ENCODE results near the gene KRT83.

DNA sequence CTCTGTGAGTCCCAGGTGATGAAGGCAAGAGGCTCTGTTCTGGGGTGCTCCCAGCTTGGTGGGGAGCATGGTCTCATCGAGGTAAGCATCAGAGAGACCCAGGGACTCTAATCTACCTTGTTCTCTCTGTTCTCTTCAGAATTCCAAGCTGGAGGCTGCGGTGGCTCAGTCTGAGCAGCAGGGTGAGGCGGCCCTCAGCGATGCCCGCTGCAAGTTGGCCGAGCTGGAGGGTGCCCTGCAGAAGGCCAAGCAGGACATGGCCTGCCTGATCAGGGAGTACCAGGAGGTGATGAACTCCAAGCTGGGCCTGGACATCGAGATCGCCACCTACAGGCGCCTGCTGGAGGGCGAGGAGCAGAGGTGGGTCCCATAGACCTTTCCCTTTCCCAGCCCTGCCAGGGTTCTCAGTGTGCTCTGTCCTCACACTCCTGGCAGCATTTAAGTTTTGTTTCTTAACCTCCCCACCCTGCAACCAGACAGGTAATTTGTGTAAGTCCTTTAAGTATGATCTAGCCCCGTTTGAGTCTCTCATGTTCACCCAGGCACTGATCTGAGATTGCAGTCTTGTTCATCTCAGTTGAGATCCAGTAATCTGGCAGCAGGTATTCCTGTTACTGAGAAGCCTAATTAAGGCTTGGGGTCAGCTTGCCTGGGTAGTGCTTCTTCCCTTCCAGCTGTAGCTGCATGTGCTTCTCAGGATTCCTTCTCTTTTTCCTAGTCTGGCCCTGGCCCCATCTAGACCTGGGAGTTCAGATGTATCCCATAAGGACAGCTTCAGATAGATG lies 15.1 kb downstream of the KRT83 start:
- TF ChIP-seq, protein P1, sequence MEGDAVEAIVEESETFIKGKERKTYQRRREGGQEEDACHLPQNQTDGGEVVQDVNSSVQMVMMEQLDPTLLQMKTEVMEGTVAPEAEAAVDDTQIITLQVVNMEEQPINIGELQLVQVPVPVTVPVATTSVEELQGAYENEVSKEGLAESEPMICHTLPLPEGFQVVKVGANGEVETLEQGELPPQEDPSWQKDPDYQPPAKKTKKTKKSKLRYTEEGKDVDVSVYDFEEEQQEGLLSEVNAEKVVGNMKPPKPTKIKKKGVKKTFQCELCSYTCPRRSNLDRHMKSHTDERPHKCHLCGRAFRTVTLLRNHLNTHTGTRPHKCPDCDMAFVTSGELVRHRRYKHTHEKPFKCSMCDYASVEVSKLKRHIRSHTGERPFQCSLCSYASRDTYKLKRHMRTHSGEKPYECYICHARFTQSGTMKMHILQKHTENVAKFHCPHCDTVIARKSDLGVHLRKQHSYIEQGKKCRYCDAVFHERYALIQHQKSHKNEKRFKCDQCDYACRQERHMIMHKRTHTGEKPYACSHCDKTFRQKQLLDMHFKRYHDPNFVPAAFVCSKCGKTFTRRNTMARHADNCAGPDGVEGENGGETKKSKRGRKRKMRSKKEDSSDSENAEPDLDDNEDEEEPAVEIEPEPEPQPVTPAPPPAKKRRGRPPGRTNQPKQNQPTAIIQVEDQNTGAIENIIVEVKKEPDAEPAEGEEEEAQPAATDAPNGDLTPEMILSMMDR (IDR thresholded peaks at IDR 0.05) = peak in 6 of 12 donors; percentile 9 to 27 (median 21)
- TF ChIP-seq POLR2A (IDR thresholded peaks at IDR 0.05) = no peak
